ENCODE data around the gene NPBWR2. TPM values are rescaled to one million over a fixed set of nuclear protein-coding genes. Genes with fewer than 3 reads are reported as not detected.

Gene NPBWR2
- total and polyA plus RNA-seq, 9 of the 15 experiments (the other 6 are each of a cell fraction or from before 2014, with no cell fraction given), result not detected

- TF ChIP-seq CSDE1 (IDR thresholded peaks at IDR 0.05) (peak in 1 of 2 experiments; percentile 92; a peak in 2 of 4 replicates), MXI1 (IDR thresholded peaks at IDR 0.05; ENCODE audit: low read depth, low read length) (0 out of 2 replicates have a peak, but pooled peaks have one; percentile 64), ARID3A (IDR thresholded peaks at IDR 0.05; ENCODE audit: borderline replicate concordance, low read depth, low read length) (no peak), SRF (CRISPR knock-in tag; IDR thresholded peaks at IDR 0.05) (no peak), ZNF512 (tag; IDR thresholded peaks at IDR 0.05) (no peak), POU5F1 (IDR thresholded peaks at IDR 0.05; ENCODE audit: borderline replicate concordance, low read depth, low read length, partially characterized antibody) (no peak), ZNF316 (IDR thresholded peaks at IDR 0.05) (no peak), MYNN (IDR thresholded peaks at IDR 0.05) (peak; percentile 96), MYNN (CRISPR knock-in tag; IDR thresholded peaks at IDR 0.05) (no peak), HDAC2 (IDR thresholded peaks at IDR 0.05) (0 out of 2 replicates have a peak, but pooled peaks have one; percentile 44), MEF2D (tag; conservative IDR thresholded peaks at IDR 0.05; ENCODE audit: low read depth) (no peak), ZNF23 (CRISPR knock-in tag; IDR thresholded peaks at IDR 0.05) (no peak), TEAD1 (CRISPR knock-in tag; IDR thresholded peaks at IDR 0.05) (0 out of 4 replicates have a peak, but pooled peaks of 1 of the 2 experiments have one; percentile 25), NUFIP1 (IDR thresholded peaks at IDR 0.05; ENCODE audit: partially characterized antibody) (no peak), TFE3 (CRISPR knock-in tag; IDR thresholded peaks at IDR 0.05) (no peak), KDM1A (IDR thresholded peaks at IDR 0.05) (peak; percentile 81 to 84), CREBBP (IDR thresholded peaks at IDR 0.05; ENCODE audit: low read depth, low read length) (no peak), PML (IDR thresholded peaks at IDR 0.05; ENCODE audit: low read length) (no peak), JUN (IDR thresholded peaks at IDR 0.05; ENCODE audit: borderline replicate concordance, low read depth, low read length) (no peak), JUN (CRISPR knock-in tag; IDR thresholded peaks at IDR 0.05; ENCODE audit: borderline replicate concordance) (no peak), KAT7 (CRISPR knock-in tag; IDR thresholded peaks at IDR 0.05; ENCODE audit: borderline replicate concordance) (no peak), ZNF146 (CRISPR knock-in tag; IDR thresholded peaks at IDR 0.05; ENCODE audit: unreplicated experiment) (no peak), MEF2A (IDR thresholded peaks at IDR 0.05; ENCODE audit: control insufficient read depth, low read depth, low read length) (no peak), RBM39 (optimal IDR thresholded peaks at IDR 0.05; ENCODE audit: low read depth, low read length) (no peak), DACH1 (IDR thresholded peaks at IDR 0.05; ENCODE audit: partially characterized antibody) (no peak), MAZ (CRISPR knock-in tag; conservative IDR thresholded peaks at IDR 0.05 in 1 of 2, IDR thresholded peaks at IDR 0.05 in 1 of 2) (no peak), RCOR1 (IDR thresholded peaks at IDR 0.05; ENCODE audit: borderline replicate concordance in 1 of 2, low read depth in 2 of 2, low read length in 2 of 2) (peak in 1 of 2 experiments; percentile 87; a peak in 2 of 4 replicates)
These were observed 17.2 kb downstream of the NPBWR2 start (continued) for GRCh38 chr20:64090165-64090564.
